Ascending aorta (tissue), 2 donors: ENCODE data around the gene ZBED2. TPM values are rescaled to one million over a fixed set of nuclear protein-coding genes. Genes with fewer than 3 reads are reported as not detected.

Experiments used
- DNase-seq, 2 donors: peaks; one replicate each; pipeline ENCODE4 v3.0.0-alpha.2; 2019; ENCODE audit warnings: low spot score in 2 of 2
- H3K27ac ChIP-seq, 2 donors: fragments of 200-600 bp; sonication (generic); one replicate each; pipeline ENCODE4 v1.5.1; 2016 to 2017; ENCODE audit warnings: mild to moderate bottlenecking in 1 of 2
- H3K27me3 ChIP-seq: fragments of 200-600 bp; sonication (generic); one replicate; pipeline ENCODE4 v1.5.1; 2017
- H3K36me3 ChIP-seq, 2 donors: fragments of 200-600 bp; sonication (generic); one replicate each; pipeline ENCODE4 v1.5.1; 2016
- H3K4me1 ChIP-seq, 2 donors: fragments of 200-600 bp; sonication (generic); one replicate each; pipeline ENCODE4 v1.5.1; 2016 to 2017; ENCODE audit warnings: mild to moderate bottlenecking in 1 of 2
- H3K4me3 ChIP-seq, 2 donors: fragments of 200-600 bp; sonication (generic); one replicate each; pipeline ENCODE4 v1.5.1; 2016 to 2017; ENCODE audit warnings: mild to moderate bottlenecking in 1 of 2
- H3K9me3 ChIP-seq, 2 donors: fragments of 200-600 bp; sonication (generic); one replicate each; pipeline ENCODE4 v1.5.1; 2016
- CTCF ChIP-seq, 3 experiments: fragments of 200-600 bp in 2 of 3; fragments of 450-650 bp in 1 of 3; sonication (generic) in 2 of 3; IDR thresholded peaks; one replicate each; pipeline ENCODE4 v1.5.1; 2016 to 2019; ENCODE audit warnings: antibody characterized with exemption in 3 of 3, mild to moderate bottlenecking in 1 of 3, moderate library complexity in 1 of 3
- intact Hi-C: fragments of 100-400 bp; cut with DNase I; formaldehyde crosslinking; loops from one replicate; pipeline ENCODE4 v1.15.1; 2023
- total RNA-seq: library from RNA; depleted of rRNA; stranded (reverse); fragments of >200 nt; gene quantifications from one replicate; pipeline ENCODE4 v1.1.0, GENCODE V29; 2016

The ZBED2 gene
- total RNA-seq, 1 donor from 2014 or later: 1.4 TPM

DNA sequence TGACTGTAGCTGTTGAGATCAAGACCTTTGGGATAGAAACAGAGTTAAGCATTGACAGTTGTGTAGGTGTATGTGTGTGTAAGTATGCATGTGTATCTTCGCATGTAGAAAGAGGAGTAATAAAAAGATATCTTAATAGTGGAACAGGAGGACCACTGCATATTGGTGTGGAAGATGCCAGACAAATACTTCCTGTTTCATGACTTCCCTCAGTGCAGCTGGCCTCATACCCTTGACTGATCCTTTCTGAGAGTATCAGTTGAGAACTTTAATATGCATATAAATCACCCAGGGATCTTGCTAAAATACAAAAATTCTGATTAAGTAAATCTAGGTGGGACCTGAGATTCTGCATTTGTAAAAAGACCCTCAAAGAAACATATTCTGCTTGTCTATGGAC is 8.5 kb upstream of the ZBED2 start:
- Histone ChIP-seq H3K27me3 (no peaks in the 10 kb centered on the region), H3K27ac (no peak overlapping the region), H3K4me3 (no peak overlapping the region), H3K9me3 (no peaks in the 10 kb centered on the region), H3K4me1 (no peaks in the 10 kb centered on the region), H3K36me3 (no peaks in the 10 kb centered on the region)
- no peak for TF ChIP-seq CTCF (IDR thresholded peaks at IDR 0.05)
- DNase-seq: no peak
- intact Hi-C loops: no loop called here

GRCh38 chr3:111601810-111602209 is 6.7 kb upstream of the ZBED2 start:
- no peak for TF ChIP-seq CTCF (IDR thresholded peaks at IDR 0.05)
- Histone ChIP-seq H3K27me3 (no peaks in the 10 kb centered on the region), H3K4me3 (no peak overlapping the region), H3K36me3 (no peaks in the 10 kb centered on the region), H3K27ac (no peak overlapping the region), H3K4me1 (no peaks in the 10 kb centered on the region), H3K9me3 (no peaks in the 10 kb centered on the region)
- DNase-seq: no peak
- intact Hi-C loops: no loop called here

DNA sequence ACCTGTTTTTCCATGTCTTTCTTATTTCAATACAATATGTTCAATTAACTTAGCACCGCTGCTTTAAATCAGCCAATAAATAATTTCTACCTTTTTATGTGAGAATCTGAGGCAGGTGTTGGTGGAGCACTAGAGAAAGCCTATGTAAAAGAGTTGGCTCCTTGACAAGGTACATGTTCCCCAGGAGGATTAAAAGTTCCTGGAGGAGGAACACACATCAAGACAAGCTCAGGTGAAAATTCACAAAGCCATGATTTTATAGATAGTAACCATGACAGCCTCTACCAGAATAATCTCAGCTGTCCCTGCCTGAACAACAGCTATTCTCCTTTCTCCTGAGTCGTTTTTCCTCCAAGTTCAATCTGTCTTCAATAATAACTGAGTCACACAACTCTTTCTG is 3.4 kb upstream of the ZBED2 start:
- Histone ChIP-seq H3K27ac (no peak overlapping the region), H3K9me3 (no peaks in the 10 kb centered on the region), H3K27me3 (no peaks in the 10 kb centered on the region), H3K36me3 (no peaks in the 10 kb centered on the region), H3K4me1 (no peaks in the 10 kb centered on the region), H3K4me3 (no peak overlapping the region)
- no peak for DNase-seq
- no peak for TF ChIP-seq CTCF (IDR thresholded peaks at IDR 0.05)
- intact Hi-C loops: no loop called here

DNA sequence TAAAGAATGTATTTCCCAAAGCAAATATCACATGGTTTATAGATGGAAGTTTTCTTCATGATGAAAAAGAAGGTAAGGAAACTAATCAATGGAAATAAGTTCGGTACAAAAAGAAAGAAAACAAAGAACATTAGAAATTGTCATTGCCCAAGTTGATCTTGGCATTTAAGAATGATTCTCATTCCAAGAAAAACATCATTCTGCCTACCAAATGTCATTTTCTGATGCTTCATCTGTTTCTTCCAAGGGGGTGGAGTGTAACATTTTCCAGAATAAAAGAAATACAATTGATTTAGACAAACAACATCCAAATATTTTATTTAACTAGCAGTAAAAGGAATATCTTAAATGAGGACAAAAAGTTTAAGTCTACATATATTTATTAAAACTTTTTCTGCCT is 3.0 kb upstream of the ZBED2 start:
- Histone ChIP-seq H3K36me3 (no peaks in the 10 kb centered on the region), H3K4me3 (no peak overlapping the region), H3K27me3 (no peaks in the 10 kb centered on the region), H3K9me3 (no peaks in the 10 kb centered on the region), H3K4me1 (no peaks in the 10 kb centered on the region), H3K27ac (no peak overlapping the region)
- DNase-seq: no peak
- no peak for TF ChIP-seq CTCF (IDR thresholded peaks at IDR 0.05)
- intact Hi-C loops: no loop called here

DNA sequence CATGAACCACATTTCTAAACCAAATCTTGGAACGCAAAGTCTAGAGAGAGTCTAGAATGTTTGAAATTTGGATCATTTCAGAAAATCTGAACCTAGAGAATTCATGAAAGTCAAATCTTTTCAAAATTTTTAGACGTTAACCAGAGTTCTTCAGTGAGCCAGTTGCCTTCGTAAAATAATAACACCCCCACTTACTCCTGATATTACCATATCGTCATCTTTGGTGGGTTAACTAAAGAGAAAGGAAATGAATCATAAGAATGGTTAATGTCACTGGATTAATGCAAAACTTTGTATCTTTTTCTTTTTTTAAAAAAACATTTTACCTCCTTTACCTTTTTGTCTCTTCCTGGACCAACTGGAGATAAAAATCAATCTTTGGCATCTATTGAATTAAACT is 1.2 kb upstream of the ZBED2 start:
- intact Hi-C loops: no loop called here

More for the DNA sequence above, 1.2 kb upstream of the ZBED2 start:
- Histone ChIP-seq H3K27ac (no peak overlapping the region), H3K9me3 (no peaks in the 10 kb centered on the region), H3K36me3 (no peaks in the 10 kb centered on the region), H3K4me1 (no peaks in the 10 kb centered on the region), H3K27me3 (no peaks in the 10 kb centered on the region), H3K4me3 (no peak overlapping the region)
- no peak for TF ChIP-seq CTCF (IDR thresholded peaks at IDR 0.05)
- DNase-seq: no peak
